ENCODE measurements around the gene SMIM13.
A peak's percentile ranks its signal among the peaks of the same experiment; 100 is the strongest.
"Not testable (repeated sequence)": the region's sequence is repeated elsewhere in the genome, so short reads cannot be mapped to it uniquely, and the experiment has no call there.

The SMIM13 gene

GRCh38 chr6:11096109-11096508, 2.5 kb downstream of the SMIM13 start:
- Mint-ChIP-seq H3K4me1 (ENCODE audit: low read depth) (peaks cover 40% of the 10 kb centered on the region), H3K27me3 (no peaks in the 10 kb centered on the region), H3K36me3 (peaks cover 8% of the 10 kb centered on the region), H3K27ac (no peak overlapping the region), H3K4me3 (peak overlapping the region; percentile 95), H3K9me3 (ENCODE audit: low read depth) (no peaks in the 10 kb centered on the region)

GRCh38 chr6:11097476-11097875, 3.8 kb downstream of the SMIM13 start:
- H3K4me3 Mint-ChIP-seq = no peak overlapping the region
- peaks cover 11% of the 10 kb centered on the region for H3K36me3 Mint-ChIP-seq
- no peak overlapping the region for H3K27ac Mint-ChIP-seq
- H3K4me1 Mint-ChIP-seq (ENCODE audit: low read depth) = peaks cover 46% of the 10 kb centered on the region
- no peaks in the 10 kb centered on the region for H3K27me3 Mint-ChIP-seq
- no peaks in the 10 kb centered on the region for H3K9me3 Mint-ChIP-seq (ENCODE audit: low read depth)

- H3K36me3 Mint-ChIP-seq = peaks cover 11% of the 10 kb centered on the region
- H3K4me3 Mint-ChIP-seq = no peak overlapping the region
- H3K4me1 Mint-ChIP-seq (ENCODE audit: low read depth) = peaks cover 45% of the 10 kb centered on the region
- H3K27ac Mint-ChIP-seq = no peak overlapping the region
- H3K9me3 Mint-ChIP-seq (ENCODE audit: low read depth) = no peaks in the 10 kb centered on the region
- H3K27me3 Mint-ChIP-seq = no peaks in the 10 kb centered on the region
These were observed 4.4 kb downstream of the SMIM13 start for GRCh38 chr6:11098004-11098403.

GRCh38 chr6:11101417-11101816, 7.8 kb downstream of the SMIM13 start:
- H3K4me1 Mint-ChIP-seq (ENCODE audit: low read depth) = peaks cover 33% of the 10 kb centered on the region
- H3K27ac Mint-ChIP-seq = no peak overlapping the region
- H3K4me3 Mint-ChIP-seq = no peak overlapping the region
- no peaks in the 10 kb centered on the region for H3K27me3 Mint-ChIP-seq
- peaks cover 12% of the 10 kb centered on the region for H3K36me3 Mint-ChIP-seq
- H3K9me3 Mint-ChIP-seq (ENCODE audit: low read depth) = no peaks in the 10 kb centered on the region

- H3K4me1 Mint-ChIP-seq (ENCODE audit: low read depth) = peaks cover 34% of the 10 kb centered on the region
- H3K27ac Mint-ChIP-seq = no peak overlapping the region
- H3K27me3 Mint-ChIP-seq = no peaks in the 10 kb centered on the region
These were observed 9.4 kb downstream of the SMIM13 start for GRCh38 chr6:11103065-11103464.

GRCh38 chr6:11108726-11109125, 15.1 kb downstream of the SMIM13 start:
- H3K4me3 Mint-ChIP-seq = no peak overlapping the region
- H3K27ac Mint-ChIP-seq = no peak overlapping the region
- H3K36me3 Mint-ChIP-seq = peaks cover 4% of the 10 kb centered on the region
- H3K4me1 Mint-ChIP-seq (ENCODE audit: low read depth) = peaks cover 38% of the 10 kb centered on the region
- H3K27me3 Mint-ChIP-seq = no peaks in the 10 kb centered on the region
- no peaks in the 10 kb centered on the region for H3K9me3 Mint-ChIP-seq (ENCODE audit: low read depth)

More at GRCh38 chr6:11103065-11103464, 9.4 kb downstream of the SMIM13 start:
- Mint-ChIP-seq H3K36me3 (peaks cover 15% of the 10 kb centered on the region), H3K4me3 (no peak overlapping the region), H3K9me3 (ENCODE audit: low read depth) (no peaks in the 10 kb centered on the region)

- H3K9me3 Mint-ChIP-seq (ENCODE audit: low read depth) = no peaks in the 10 kb centered on the region
These were observed 17.5 kb downstream of the SMIM13 start, which contains the start of gene ERVFRD-1 for GRCh38 chr6:11110921-11111768. Gene ERVFRD-1 (minus strand): TSS chr6:11111725. CDS start chr6:11105310, 6,415 bp downstream.

GRCh38 chr6:11111769-11112437, 18.3 kb downstream of the SMIM13 start:
- Mint-ChIP-seq H3K27ac (no peak overlapping the region), H3K36me3 (peaks cover 2% of the 10 kb centered on the region), H3K27me3 (no peaks in the 10 kb centered on the region), H3K4me3 (peak overlapping the region; percentile 63), H3K9me3 (ENCODE audit: low read depth) (no peaks in the 10 kb centered on the region), H3K4me1 (ENCODE audit: low read depth) (peaks cover 40% of the 10 kb centered on the region)

More at GRCh38 chr6:11110921-11111768, 17.5 kb downstream of the SMIM13 start, which contains the start of gene ERVFRD-1:
- Mint-ChIP-seq H3K27ac (no peak within 1 kb of the TSS), H3K36me3 (peaks cover 2% of the 10 kb centered on the region), H3K4me3 (peak within 1 kb of the TSS; percentile 63), H3K27me3 (no peaks in the 10 kb centered on the region), H3K4me1 (ENCODE audit: low read depth) (peaks cover 34% of the 10 kb centered on the region)

- Mint-ChIP-seq H3K27me3 (no peaks in the 10 kb centered on the region), H3K36me3 (no peaks in the 10 kb centered on the region), H3K27ac (no peak overlapping the region), H3K4me3 (no peak overlapping the region), H3K9me3 (ENCODE audit: low read depth) (no peaks in the 10 kb centered on the region), H3K4me1 (ENCODE audit: low read depth) (peaks cover 37% of the 10 kb centered on the region)
These were observed 19.4 kb downstream of the SMIM13 start for GRCh38 chr6:11113038-11113437.

- H3K27me3 Mint-ChIP-seq; H3K27ac Mint-ChIP-seq; H3K9me3 Mint-ChIP-seq (ENCODE audit: low read depth); H3K36me3 Mint-ChIP-seq; H3K4me3 Mint-ChIP-seq: not testable (repeated sequence)
- H3K4me1 Mint-ChIP-seq (ENCODE audit: low read depth) = peaks cover 36% of the 10 kb centered on the region
These were observed 22.3 kb downstream of the SMIM13 start for GRCh38 chr6:11115808-11116536.

- Mint-ChIP-seq H3K27ac (no peak overlapping the region), H3K36me3 (peaks cover 16% of the 10 kb centered on the region), H3K27me3 (no peaks in the 10 kb centered on the region), H3K9me3 (ENCODE audit: low read depth) (no peaks in the 10 kb centered on the region), H3K4me1 (ENCODE audit: low read depth) (peaks cover 22% of the 10 kb centered on the region), H3K4me3 (no peak overlapping the region)
These were observed 26.8 kb downstream of the SMIM13 start for GRCh38 chr6:11120271-11121005.

GRCh38 chr6:11121851-11122250, 28.2 kb downstream of the SMIM13 start:
- Mint-ChIP-seq H3K4me3 (no peak overlapping the region), H3K27me3 (no peaks in the 10 kb centered on the region), H3K9me3 (ENCODE audit: low read depth) (no peaks in the 10 kb centered on the region), H3K36me3 (peaks cover 25% of the 10 kb centered on the region), H3K4me1 (ENCODE audit: low read depth) (peaks cover 20% of the 10 kb centered on the region), H3K27ac (no peak overlapping the region)

- H3K9me3 Mint-ChIP-seq (ENCODE audit: low read depth) = no peaks in the 10 kb centered on the region
- no peak overlapping the region for H3K27ac Mint-ChIP-seq
- H3K27me3 Mint-ChIP-seq = no peaks in the 10 kb centered on the region
- peaks cover 25% of the 10 kb centered on the region for H3K36me3 Mint-ChIP-seq
- no peak overlapping the region for H3K4me3 Mint-ChIP-seq
- peaks cover 22% of the 10 kb centered on the region for H3K4me1 Mint-ChIP-seq (ENCODE audit: low read depth)
These were observed 28.7 kb downstream of the SMIM13 start for GRCh38 chr6:11122380-11122779.

- Mint-ChIP-seq H3K9me3 (ENCODE audit: low read depth) (no peaks in the 10 kb centered on the region), H3K4me1 (ENCODE audit: low read depth) (peaks cover 20% of the 10 kb centered on the region), H3K27me3 (no peaks in the 10 kb centered on the region), H3K4me3 (no peak overlapping the region), H3K27ac (no peak overlapping the region), H3K36me3 (peaks cover 22% of the 10 kb centered on the region)
These were observed 30.3 kb downstream of the SMIM13 start for GRCh38 chr6:11123978-11124377.
